ENCODE measurements around the gene MAG.

GRCh38 chr19:35354898-35355297 is 62.9 kb downstream of the MAG start:
- TF ChIP-seq, protein P1, sequence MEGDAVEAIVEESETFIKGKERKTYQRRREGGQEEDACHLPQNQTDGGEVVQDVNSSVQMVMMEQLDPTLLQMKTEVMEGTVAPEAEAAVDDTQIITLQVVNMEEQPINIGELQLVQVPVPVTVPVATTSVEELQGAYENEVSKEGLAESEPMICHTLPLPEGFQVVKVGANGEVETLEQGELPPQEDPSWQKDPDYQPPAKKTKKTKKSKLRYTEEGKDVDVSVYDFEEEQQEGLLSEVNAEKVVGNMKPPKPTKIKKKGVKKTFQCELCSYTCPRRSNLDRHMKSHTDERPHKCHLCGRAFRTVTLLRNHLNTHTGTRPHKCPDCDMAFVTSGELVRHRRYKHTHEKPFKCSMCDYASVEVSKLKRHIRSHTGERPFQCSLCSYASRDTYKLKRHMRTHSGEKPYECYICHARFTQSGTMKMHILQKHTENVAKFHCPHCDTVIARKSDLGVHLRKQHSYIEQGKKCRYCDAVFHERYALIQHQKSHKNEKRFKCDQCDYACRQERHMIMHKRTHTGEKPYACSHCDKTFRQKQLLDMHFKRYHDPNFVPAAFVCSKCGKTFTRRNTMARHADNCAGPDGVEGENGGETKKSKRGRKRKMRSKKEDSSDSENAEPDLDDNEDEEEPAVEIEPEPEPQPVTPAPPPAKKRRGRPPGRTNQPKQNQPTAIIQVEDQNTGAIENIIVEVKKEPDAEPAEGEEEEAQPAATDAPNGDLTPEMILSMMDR (IDR thresholded peaks at IDR 0.05), result no peak
- TF ChIP-seq POLR2A (IDR thresholded peaks at IDR 0.05), result no peak
